ENCODE measurements around the gene ARHGEF26. TPM values are rescaled to one million over a fixed set of nuclear protein-coding genes. Genes with fewer than 3 reads are reported as not detected.

The ARHGEF26 gene
- total RNA-seq, 1 experiment from 2014 or later = 6.6 TPM

- no peak for DNase-seq (ENCODE audit: low read depth)
Observed at GRCh38 chr3:154152741-154153140, 31.6 kb downstream of the ARHGEF26 start.

GRCh38 chr3:154156530-154156929, 35.3 kb downstream of the ARHGEF26 start:
- no peak for DNase-seq (ENCODE audit: low read depth)

GRCh38 chr3:154161806-154162205, 40.6 kb downstream of the ARHGEF26 start:
- DNase-seq (ENCODE audit: low read depth) = no peak

- DNase-seq (ENCODE audit: low read depth) = no peak
Observed at GRCh38 chr3:154164387-154164786, 43.2 kb downstream of the ARHGEF26 start.

- DNase-seq (ENCODE audit: low read depth) = no peak
Observed at GRCh38 chr3:154168998-154169795, 48.0 kb downstream of the ARHGEF26 start.

- no peak for DNase-seq (ENCODE audit: low read depth)
Observed at GRCh38 chr3:154169796-154170110, 48.6 kb downstream of the ARHGEF26 start.

GRCh38 chr3:154170300-154170699, 49.1 kb downstream of the ARHGEF26 start:
- no peak for DNase-seq (ENCODE audit: low read depth)

- no peak for DNase-seq (ENCODE audit: low read depth)
Observed at GRCh38 chr3:154175041-154175440, 53.9 kb downstream of the ARHGEF26 start.

GRCh38 chr3:154176036-154176435, 54.8 kb downstream of the ARHGEF26 start:
- no peak for DNase-seq (ENCODE audit: low read depth)

- no peak for DNase-seq (ENCODE audit: low read depth)
Observed at GRCh38 chr3:154177406-154177805, 56.2 kb downstream of the ARHGEF26 start.

- DNase-seq (ENCODE audit: low read depth) = no peak
Observed at GRCh38 chr3:154178172-154178571, 57.0 kb downstream of the ARHGEF26 start.

GRCh38 chr3:154180836-154181691, 59.9 kb downstream of the ARHGEF26 start:
- DNase-seq (ENCODE audit: low read depth) = no peak

- DNase-seq (ENCODE audit: low read depth) = no peak
Observed at GRCh38 chr3:154182322-154182922, 61.2 kb downstream of the ARHGEF26 start.

- DNase-seq (ENCODE audit: low read depth) = no peak
Observed at GRCh38 chr3:154182975-154183374, 61.8 kb downstream of the ARHGEF26 start.

GRCh38 chr3:154184582-154184981, 63.4 kb downstream of the ARHGEF26 start:
- no peak for DNase-seq (ENCODE audit: low read depth)

- DNase-seq (ENCODE audit: low read depth) = no peak
Observed at GRCh38 chr3:154188437-154188836, 67.2 kb downstream of the ARHGEF26 start.

- peak; percentile 2 for DNase-seq (ENCODE audit: low read depth)
Observed at GRCh38 chr3:154188846-154189245, 67.7 kb downstream of the ARHGEF26 start.

- DNase-seq (ENCODE audit: low read depth) = no peak
Observed at GRCh38 chr3:154191520-154191919, 70.3 kb downstream of the ARHGEF26 start.

- DNase-seq (ENCODE audit: low read depth) = no peak
Observed at GRCh38 chr3:154192225-154192624, 71.0 kb downstream of the ARHGEF26 start.

- no peak for DNase-seq (ENCODE audit: low read depth)
Observed at GRCh38 chr3:154193000-154193615, 71.9 kb downstream of the ARHGEF26 start.

- no peak for DNase-seq (ENCODE audit: low read depth)
Observed at GRCh38 chr3:154194877-154195276, 73.7 kb downstream of the ARHGEF26 start.
